Dedifferentiated amniotic fluid mesenchymal stem cell (primary cell): Measurements from ENCODE around the gene EXD3.
"Not testable (repeated sequence)": the region's sequence is repeated elsewhere in the genome, so short reads cannot be mapped to it uniquely, and the experiment has no call there.

Source experiments
- DNase-seq: peaks from one replicate; pipeline ENCODE4 v3.0.0-alpha.2; 2016; ENCODE audit errors: extremely low spot score

EXD3 gene

GRCh38 chr9:137339908-137340462 is 83.0 kb downstream of the EXD3 start:
- not testable (repeated sequence) for DNase-seq

- DNase-seq = no peak
These were observed 83.7 kb downstream of the EXD3 start for GRCh38 chr9:137339045-137339907.

GRCh38 chr9:137336735-137337134 is 86.2 kb downstream of the EXD3 start:
- DNase-seq = no peak

GRCh38 chr9:137333016-137333671 is 89.8 kb downstream of the EXD3 start:
- DNase-seq = no peak

GRCh38 chr9:137331929-137332328 is 91.0 kb downstream of the EXD3 start:
- no peak for DNase-seq

- DNase-seq = no peak
These were observed 92.3 kb downstream of the EXD3 start for GRCh38 chr9:137330689-137331088.

GRCh38 chr9:137329590-137329989 is 93.4 kb downstream of the EXD3 start:
- DNase-seq = not testable (repeated sequence)

GRCh38 chr9:137327641-137328550 is 95.1 kb downstream of the EXD3 start:
- DNase-seq = not testable (repeated sequence)

- DNase-seq = no peak
These were observed 96.4 kb downstream of the EXD3 start for GRCh38 chr9:137326445-137327065.

- no peak for DNase-seq
These were observed 97.2 kb downstream of the EXD3 start for GRCh38 chr9:137325799-137326198.

- no peak for DNase-seq
These were observed 97.8 kb downstream of the EXD3 start for GRCh38 chr9:137325124-137325523.

- no peak for DNase-seq
These were observed 99.2 kb downstream of the EXD3 start for GRCh38 chr9:137323531-137324331.

- no peak for DNase-seq
These were observed 101.1 kb downstream of the EXD3 start for GRCh38 chr9:137321726-137322361.

GRCh38 chr9:137320555-137321384 is 102.2 kb downstream of the EXD3 start:
- DNase-seq = no peak

- no peak for DNase-seq
These were observed 103.0 kb downstream of the EXD3 start for GRCh38 chr9:137319739-137320551.

GRCh38 chr9:137319011-137319738 is 103.8 kb downstream of the EXD3 start:
- DNase-seq = no peak

GRCh38 chr9:137318602-137319001 is 104.4 kb downstream of the EXD3 start:
- no peak for DNase-seq
